Stimulated activated CD4-positive, alpha-beta T cell treated with anti-CD3 and anti-CD28 coated beads, Interleukin-2, amount 100 ng/mL, for 24 hours (primary cell): ENCODE data around the gene WDR45.

ENCODE experiments used
- DNase-seq, 2 donors: peaks; one replicate each; pipeline ENCODE4 v3.0.0-alpha.2; 2020

WDR45 gene

DNA sequence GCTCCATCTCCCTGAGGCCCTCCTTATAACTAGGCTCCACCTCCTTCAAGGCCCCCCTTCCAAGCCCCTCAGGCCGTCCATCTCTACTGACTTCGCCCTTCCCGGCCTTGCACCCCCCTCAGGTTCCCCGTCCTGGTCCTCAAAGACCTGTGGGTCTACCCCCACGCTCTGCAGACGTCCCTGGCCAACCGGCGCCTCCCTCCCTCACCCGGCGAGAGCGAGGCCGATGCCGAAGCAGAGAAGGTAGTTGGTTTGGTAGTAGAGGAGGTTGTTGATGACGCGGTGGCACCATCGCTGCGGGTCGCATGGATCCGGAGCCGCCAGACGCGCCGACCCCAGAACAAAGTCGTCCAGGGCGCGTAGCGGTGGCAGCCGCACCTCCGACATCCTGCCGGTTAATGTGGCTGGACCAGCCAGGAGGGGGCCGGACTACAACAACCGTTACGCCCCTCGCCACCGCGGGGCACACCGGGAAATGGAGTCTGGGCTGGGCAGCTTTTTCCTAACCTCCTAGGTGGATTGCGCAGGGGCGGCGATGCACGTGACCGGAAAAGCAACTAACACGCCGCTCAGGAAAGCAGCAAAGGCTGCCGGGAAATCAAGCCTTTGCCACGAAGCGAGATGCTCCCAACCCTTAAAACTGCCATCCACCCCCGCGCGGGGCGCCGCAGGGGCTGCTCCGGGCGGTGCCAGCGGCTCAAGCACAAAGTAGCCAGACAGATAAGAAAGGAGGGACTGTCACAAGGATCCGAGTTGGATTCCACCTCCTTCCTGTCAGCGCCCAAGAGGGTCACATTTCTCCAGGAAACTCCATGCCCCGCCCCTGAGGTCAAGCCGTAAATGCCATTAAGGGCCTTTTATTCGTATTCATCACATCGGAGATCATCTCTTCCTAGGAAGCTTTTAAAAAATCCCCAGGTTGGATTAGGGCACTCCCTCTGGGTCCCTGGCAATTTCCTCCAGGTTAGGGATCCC, 5.8 kb downstream of the WDR45 start, which contains the start of gene PRAF2:
TSS of gene PRAF2 (minus strand) at position 402 of the 975 bp plus-strand sequence. CDS start at position 387, 15 bp downstream.
- peak; percentile 87 to 88 for DNase-seq

DNA sequence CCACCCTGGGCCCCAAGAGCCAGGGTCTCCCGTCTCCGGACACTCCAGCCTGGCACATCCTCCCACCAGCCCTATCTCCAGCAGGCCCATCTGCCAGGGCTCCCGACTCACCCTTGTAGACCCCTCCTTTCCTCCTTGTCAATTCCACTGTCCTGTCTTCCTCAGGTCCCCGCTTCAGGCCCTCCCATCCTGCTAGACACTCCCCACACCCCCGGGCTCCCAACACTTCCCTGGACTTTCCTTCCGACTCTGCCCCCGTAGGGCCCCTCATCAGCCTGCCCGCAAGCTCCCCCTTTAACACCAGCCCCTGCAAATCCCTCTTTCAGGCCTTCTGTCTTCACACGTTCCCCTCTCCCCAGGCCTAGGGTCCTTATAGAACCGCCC, 7.0 kb downstream of the WDR45 start:
- no peak for DNase-seq

DNA sequence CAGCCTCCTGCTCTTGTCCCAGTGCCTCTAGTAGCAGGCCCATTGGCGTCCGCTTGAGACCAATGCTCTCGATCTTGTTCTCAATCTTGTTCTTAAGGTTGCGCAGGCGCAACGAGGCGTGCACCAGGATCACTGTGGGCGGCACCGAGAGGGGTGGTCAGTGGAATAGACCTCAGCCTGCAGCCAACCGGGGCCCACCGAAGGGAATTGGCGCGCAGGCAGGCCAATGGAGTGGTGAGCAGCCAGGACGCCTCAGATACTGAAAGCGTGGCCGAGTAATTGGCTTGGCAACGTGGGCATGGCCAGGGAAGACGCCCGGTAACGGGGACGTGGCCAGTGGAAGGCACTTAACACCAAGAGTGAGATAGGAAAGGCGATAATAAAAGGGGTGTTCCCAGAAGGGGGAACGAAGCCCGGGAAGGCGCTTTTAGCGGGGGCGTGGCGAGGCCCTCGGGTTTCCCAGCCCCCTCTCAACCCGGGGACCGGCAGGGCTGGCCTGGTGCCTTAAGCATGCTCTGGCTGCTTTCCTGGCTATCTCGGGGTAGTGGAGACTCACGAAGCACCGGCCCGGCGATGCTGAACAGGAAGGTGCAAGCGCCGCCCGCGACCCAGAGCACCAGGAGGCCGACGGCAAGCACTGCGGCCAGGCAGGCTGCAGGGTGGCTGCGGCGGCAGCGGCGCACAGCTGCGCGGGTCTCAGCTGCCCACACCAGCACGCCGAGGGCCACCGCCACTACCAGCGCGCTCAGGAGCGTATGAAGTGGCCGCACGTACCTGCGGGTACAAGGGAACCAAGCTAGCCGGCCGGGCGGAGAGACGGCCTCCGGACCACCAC, 7.6 kb downstream of the WDR45 start:
- no peak for DNase-seq

DNA sequence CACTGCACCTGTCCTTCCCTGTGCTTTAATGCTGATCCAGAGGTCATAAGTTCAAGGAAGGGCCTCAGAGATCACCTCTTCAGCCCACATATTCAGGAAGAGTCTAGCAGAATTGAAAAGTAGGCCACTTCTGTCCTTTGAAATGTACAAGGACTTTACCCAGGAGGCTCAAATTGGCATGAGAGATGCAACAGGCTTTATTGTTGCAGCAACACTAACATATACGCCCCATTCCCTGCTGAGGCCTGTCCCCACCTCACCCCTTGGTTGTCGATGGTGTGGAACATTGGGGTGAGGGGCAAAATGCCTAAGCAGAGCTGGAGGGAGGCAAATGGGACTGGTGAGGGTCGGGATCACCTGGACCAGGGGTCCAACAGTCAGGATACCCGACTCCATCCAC, 8.7 kb downstream of the WDR45 start:
- no peak for DNase-seq

DNA sequence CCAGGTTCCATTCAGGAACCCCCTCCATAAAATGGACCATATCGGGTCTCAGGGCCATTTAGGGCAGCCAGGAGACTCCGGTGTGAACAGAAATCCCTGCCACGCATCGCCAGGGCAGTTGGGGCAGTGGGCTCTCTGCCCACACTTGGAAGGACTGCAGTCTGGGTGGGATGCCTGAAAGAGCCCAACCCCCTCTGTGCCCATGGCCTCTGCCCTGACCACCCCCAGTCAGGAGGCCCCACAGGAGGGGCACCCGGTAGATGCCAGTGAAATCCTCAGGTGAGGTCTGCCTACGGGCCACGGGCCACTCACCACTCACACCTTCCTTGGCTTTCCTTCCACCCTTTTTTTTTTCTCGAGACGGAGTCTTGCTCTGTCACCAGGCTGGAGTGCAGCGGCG, 10.6 kb downstream of the WDR45 start:
- DNase-seq, result no peak

DNA sequence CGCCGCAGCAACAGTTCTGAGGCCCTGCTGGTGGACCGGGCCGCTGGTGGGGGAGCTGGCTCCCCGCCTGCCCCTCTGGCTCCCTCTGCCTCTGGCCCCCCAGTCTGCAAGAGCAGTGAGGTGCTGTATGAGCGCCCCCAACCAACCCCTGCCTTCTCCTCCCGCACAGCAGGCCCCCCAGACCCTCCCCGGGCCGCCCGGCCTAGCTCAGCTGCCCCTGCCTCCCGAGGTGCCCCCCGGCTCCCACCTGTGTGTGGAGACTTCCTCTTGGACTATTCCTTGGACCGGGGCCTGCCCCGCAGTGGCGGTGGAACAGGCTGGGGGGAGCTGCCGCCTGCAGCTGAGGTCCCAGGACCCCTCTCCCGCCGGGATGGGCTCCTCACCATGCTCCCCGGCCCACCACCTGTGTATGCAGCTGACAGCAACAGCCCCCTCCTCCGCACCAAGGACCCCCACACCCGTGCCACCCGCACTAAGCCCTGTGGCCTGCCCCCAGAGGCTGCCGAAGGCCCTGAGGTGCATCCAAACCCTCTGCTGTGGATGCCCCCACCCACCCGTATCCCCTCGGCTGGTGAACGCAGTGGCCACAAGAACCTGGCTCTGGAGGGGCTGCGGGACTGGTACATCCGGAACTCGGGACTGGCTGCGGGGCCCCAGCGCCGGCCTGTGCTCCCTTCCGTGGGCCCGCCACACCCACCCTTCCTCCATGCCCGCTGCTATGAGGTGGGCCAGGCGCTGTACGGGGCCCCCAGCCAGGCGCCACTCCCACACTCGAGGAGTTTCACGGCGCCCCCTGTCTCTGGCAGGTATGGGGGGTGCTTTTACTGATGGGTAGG, 12.2 kb downstream of the WDR45 start:
- no peak for DNase-seq

DNA sequence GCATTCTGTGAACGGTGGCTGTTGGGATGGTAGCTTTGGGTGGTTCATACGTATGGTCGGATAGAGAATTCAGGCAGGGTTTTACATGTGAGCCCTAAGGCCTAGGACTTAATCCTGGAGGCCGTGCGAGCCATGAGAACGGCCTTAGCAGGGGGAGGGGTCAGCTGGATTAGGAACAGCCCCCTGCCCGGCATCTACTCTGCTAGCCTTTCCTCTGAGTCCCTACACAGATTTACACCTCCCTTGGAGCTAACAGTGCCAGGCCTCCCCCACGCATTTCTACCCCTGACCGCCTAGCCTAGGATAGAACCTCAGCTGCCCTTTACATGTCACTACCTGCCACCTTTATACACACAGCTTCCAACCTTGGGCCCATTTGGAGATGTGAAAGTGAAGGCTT, 13.0 kb downstream of the WDR45 start:
- no peak for DNase-seq

DNA sequence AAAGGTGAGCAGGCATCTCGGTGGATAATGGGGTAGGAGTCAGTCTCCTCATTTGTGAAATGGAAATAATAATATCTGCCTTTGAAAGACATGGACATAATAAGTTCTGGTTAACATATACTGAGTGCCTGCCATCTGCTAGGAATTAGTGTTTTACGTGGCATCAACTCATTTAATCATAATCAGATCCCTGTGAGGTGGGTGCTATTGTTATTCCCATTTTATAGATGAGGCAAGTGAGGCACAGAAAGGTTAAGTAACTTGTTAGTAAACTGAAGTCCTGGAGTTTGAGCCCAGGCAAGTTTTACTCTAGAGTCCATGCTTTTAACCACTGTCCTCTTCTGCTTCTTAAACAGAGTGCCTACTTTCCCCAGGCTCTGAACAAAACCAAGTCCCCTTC, 13.4 kb downstream of the WDR45 start:
- DNase-seq, result no peak

DNA sequence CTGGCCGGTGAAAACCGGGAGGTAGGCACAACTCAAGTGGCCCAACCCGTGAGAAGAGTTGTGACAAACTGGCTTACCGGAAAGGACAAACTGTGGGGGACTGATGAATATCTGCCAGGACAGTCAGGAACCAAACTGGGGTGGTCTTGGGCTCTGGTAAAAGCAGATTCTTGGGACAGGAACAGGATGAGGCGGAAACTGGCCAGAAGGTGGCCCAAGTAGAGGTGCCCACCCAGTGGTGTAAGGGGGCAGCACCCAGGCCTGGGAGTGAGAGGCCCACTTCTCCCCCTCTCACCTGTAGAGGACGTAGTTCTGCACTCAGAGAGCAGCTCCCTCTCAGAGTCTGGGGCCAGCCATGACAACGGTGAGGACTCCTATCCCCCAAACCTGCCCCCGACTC, 15.0 kb downstream of the WDR45 start:
- no peak for DNase-seq

DNA sequence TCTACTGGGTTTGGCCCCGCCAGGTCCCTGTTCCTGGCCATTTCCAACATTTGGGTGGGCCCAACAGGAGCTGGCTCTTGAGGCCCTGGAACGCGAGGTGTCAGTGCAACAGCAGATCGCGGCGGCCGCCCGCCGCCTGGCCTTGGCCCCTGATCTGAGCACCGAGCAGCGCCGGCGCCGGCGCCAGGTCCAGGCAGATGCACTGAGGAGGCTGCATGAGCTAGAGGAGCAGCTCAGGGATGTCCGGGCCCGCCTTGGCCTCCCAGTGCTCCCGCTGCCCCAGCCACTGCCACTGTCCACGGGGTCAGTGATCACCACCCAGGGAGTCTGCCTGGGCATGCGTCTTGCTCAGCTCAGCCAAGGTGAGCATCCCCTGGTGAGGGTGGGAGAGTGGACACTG, 15.4 kb downstream of the WDR45 start:
- no peak for DNase-seq

DNA sequence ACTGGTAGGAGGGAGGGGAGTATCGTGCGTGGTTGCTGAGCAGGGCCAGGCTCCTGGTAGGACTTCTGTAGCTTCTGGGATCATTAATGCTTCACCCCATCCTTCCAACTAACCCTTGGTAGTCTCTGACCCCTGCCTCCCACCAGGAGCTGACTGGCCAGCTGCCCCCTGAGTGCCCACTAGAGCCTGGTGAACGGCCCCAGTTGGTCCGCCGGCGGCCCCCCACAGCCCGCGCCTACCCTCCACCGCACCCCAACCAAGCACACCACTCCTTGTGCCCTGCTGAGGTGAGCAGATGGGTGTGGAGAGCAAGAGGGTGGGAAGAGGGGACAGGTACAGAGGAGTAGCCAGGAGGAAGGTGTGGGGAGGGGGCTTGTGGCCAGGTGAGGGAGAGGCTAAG, 16.0 kb downstream of the WDR45 start:
- DNase-seq, result no peak

DNA sequence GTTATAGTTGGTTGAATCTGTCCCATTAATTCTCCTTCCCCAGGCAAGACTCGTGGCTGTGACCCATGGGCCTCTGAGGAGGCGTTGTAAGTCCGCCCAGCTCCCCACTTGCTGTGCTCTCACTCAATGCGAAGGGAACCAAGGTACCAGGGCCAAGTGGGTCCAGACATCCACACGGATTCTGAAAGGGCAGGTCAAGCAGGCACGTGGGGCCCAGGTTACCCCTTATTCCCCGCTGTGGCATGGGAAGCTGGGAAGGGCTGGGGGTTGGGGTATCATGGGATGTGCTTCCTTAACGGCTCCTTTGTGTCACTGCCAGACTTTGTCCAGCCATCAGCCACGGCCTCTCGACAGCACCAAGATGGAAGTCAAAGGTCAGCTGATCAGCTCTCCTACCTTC, 17.8 kb downstream of the WDR45 start:
- no peak for DNase-seq

DNA sequence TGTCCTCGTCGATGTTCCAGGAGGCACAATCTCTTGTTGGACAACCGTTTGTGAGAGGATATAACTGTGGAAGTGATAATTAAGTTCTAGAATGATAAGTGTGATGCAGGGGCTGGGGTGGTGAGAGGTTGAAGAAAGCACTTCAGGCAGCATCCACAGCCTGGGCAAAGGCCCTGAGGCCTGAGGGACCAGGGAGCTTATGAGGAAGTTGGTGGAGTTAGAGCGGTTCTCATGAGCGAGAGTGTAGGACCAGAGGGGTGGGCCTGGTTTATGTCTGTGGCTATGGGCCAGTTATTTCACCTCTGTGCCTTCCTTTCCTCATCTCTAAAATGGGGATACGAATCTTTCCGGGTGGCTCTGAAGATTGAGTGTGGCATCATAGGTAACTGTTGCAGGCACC, 18.2 kb downstream of the WDR45 start:
- DNase-seq, result no peak

DNA sequence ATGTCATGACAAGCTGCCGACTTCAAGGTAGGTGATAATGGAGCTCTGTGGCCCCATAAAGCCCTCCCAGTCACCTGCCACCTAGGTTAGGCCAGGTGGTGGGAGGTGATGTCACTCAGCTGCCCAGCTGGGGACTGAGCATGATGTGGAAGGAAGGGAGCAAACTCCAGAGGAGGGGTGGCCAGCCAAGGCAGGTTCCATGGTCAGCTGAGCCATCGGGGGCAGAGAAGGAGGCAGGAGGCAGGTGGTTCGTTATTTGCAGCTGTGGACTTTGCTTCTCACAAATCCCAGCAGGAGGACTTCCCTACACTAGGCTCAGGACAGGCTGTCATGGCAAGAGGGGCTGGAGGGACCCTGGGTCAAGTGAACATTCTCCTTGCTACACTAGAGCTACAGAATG, 18.8 kb downstream of the WDR45 start:
- no peak for DNase-seq

DNA sequence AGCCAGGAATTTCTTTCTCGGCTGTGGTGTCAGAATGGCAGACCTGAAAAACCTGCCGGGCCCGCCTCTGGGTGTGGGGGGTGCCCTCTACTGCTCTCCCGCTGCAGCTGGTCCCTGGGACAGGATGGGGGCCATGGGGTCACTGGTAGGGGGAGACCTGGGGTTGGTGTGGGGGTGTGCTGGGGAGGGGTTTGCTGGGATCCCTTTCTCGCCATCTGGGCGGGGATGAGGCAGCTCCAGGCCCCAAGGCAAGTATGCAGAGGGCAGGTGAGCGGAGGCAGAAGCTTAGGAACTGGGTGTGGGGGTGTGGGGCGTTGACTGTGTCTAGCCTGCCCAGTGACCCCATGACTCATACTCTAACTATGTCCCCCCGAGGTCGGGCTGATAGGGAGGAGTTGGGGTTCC, 20.0 kb downstream of the WDR45 start:
- no peak for DNase-seq

DNA sequence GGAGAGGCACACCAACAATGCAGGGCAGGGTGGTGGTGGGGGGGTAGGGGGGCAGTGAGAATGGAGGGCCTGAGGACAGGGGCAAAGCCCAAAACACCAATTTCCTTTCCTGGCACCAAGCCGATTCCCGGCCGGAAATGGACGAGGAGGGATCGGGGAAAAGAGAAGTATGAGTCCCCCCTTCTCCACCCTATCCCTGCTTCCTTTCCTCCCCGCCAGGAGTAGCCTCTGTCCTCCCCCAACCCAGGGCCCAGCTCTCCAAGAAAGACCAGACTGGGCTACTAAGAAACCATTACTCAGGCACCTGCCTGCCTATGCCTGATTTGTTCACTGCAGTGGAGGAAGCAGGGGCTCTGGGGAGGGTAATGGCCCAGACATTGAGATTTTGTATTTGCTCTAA, 20.5 kb downstream of the WDR45 start:
- no peak for DNase-seq

DNA sequence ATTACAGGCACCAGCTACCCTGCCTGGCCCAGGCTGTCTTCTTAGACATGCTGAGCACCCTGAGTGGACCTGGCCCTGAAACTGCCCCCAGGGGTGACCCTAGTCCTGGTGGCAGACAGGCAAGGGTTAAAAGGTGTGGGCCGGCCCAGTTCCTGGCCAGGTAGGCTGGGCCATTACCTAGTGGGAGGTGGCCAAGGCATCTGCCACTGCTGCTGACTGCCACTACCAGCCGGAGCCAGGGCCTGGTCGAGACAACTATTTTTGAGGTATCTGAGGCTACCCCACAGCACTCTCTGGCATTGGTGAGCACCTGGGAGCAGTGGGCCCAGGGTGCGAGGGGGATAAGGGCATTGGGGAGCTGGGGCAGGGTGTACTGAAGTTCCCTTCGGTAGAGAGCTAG, 20.9 kb downstream of the WDR45 start, which contains the start of gene CCDC120:
TSS of gene CCDC120 (plus strand) at position 206 of the 400 bp plus-strand sequence. CDS start 3,043 bp downstream, outside the sequence.
- no peak for DNase-seq

DNA sequence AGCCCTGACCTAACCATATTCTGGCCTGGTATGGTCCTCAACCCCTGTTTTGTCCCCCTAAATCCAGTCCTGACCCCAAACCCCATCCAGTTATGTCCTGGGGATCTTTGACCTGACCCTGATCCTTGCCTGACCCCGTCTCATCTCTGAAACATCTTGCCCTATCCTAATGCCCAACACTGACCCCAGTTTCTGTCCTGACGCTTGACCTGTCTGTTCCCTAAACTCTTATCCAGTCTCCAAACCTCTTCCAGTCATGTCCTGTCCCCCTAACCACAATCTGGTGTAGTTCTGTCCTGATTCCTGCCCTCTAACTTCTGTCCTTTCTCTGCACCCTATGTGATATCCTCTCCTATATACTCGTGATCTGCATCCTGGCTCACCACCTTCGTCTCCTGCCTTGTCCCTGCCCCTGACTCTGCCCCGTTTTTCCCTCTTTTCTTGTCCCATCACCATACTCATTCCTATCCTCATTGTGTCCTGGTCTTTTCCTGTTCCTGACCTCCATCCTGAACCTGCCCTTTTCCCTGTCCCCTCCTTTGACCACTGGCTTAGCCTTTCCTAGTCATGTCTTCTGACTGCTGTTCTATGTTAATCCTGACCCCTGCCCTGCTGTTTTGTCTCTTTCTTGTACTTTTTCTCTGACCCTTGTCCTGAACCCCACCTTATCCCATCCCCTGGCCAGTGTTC, 25.5 kb downstream of the WDR45 start:
- no peak for DNase-seq

DNA sequence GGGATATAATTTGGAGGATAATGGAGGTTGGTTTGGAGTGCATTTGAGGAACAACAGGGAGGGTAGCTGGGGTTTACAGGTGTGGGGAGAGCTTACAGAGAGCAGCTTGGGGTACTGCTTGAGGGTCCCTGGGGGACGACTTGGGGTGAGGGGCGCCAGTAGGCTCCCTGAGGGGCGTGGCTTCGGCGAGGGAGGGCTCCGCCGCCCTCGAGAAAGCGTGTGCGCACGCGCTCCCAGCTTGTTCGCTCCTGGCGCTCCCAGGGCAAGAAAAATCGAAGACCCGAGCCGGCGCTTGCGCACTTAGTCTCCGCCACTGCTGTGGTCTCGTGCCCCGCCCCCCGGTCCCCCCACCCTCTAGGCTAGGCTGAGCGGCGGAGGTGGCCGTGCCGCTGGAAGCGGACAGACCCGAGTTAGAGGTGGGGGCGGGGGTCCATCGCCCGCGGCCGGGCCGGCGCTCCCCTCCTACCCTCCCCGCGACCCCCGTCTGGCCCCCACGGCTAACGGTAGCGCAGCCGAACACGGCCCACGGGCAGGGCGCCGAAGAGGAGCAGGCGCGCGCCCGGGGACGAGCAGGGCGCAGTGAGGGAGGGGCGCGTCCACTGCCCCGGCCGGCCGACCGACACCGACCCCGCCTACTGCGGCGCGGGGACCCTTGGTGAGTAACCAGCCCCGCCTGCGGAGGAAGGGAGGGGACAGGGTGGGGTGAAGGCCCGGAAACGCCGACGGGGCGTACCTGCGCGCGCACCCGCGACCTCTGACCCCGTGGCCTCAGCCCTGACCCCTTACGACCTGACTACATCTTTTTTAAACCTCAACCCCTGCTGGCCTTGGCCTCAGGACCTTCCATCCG, 26.2 kb downstream of the WDR45 start:
- peak; percentile 64 to 71 for DNase-seq

DNA sequence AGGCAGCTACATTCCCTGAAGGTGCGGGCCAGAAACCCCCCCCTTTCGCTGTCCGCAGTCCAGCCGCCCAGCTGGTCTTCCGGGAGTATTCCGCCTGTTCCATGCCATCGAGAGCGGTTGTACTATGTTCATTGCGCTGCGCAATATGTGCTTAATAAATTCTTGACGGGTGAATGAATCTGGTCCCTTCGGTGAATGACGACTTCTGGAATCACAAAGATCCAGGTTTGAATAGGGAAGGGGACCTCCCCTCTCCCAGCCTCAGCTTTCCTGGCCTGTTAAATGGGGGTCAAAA, 35.8 kb downstream of the WDR45 start:
- DNase-seq, result no peak

DNA sequence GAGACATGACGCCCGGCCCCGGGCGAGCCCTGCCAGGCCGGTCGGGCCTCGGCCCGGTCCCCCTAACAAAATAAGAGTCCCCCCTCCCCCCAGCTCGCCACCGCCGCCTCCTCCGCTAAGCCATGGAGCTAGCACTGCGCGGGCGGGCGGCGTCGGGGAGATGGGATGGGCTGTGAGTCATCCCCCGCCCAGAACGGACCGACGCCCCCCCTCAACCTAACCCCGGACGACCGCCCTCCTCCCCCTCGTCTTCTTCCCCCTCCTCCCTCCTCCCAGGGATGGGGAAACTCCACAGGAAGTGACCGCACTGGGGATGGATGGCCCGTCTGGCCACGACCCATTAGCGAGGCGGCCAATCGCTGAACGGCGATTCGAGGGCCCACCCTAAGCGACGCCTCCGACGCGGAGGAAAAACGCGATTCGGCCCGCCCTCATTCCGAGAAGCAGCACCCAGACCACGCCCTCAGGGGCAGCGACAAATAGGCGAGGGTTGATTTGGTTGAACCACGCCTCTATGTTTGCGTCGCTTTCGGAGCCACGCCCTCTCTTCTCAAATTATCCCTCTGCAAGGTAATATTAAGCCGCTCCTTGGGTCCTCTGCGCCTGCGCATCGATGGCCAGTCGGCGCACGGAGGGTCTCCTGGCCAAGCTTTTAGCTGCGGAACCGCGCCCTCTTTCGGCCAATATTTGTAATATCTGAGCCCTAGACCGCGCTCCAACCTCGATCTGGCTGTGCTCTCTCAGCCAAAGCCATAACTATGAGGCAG, 36.3 kb downstream of the WDR45 start, which contains the start of gene TFE3:
TSS of gene TFE3 (minus strand) at position 138 of the 767 bp plus-strand sequence. CDS start at position 7, 131 bp downstream.
- peak; percentile 93 to 95 for DNase-seq
